ENCODE results near the gene ELAVL4.

ELAVL4 gene

DNA sequence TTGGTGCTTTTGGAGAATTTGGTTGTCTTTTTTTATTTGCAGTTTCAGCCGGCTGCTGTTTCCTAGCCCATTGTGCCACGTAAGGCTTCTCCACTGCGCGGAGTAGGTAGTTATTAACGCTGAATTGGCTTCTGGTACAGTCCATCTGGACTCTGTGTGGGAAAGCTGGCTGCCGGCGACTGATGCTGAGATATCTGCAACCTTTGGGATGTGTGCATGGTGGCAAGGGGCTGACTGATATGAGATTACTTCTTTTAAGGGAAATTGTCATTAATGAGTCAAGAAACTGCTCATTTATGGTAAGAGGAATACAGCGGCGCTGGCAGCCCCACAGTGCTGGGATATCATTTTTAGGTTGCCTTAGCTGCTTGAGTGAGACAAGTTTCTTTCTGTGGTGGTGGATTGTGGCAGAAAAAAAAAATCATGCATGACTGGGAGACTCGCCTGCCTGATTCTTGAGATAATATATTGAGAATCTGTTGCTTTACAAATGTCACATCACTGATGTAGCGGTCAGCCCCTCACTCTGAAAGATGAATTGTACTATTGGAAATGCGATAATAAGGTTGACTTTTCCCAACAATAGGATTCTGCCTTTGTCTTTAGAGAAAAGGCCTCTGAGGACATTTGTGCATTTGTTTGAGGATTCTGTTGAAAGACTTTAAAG, 2.5 kb upstream of the ELAVL4 start:
- TF ChIP-seq GATA3 (IDR thresholded peaks at IDR 0.05; ENCODE audit: low read depth, low read length) = peak; percentile 86
- TF ChIP-seq GATA2 (IDR thresholded peaks at IDR 0.05; ENCODE audit: low read depth, low read length) = peak; percentile 95

DNA sequence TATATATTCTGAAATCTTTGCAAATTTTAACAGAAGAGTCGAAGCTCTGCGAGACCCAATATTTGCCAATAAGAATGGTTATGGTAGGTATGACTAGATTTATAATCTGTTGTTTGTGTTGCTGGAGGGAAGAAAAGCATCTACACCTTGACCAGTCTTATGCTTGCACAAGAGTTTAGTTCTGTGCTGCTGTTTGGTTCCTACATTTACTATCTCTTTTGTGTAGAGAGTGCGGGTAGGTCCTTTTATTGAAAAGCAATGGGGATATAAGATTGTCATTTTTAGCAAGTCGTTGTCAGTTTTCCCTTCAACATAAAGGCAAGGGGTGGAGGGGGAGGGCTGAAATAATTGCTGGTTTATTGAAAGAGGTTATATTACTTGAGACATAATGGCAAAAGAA, 396 bp downstream of the ELAVL4 start:
- TF ChIP-seq GATA2 (IDR thresholded peaks at IDR 0.05; ENCODE audit: low read depth, low read length) (no peak), GATA3 (IDR thresholded peaks at IDR 0.05; ENCODE audit: low read depth, low read length) (no peak)

DNA sequence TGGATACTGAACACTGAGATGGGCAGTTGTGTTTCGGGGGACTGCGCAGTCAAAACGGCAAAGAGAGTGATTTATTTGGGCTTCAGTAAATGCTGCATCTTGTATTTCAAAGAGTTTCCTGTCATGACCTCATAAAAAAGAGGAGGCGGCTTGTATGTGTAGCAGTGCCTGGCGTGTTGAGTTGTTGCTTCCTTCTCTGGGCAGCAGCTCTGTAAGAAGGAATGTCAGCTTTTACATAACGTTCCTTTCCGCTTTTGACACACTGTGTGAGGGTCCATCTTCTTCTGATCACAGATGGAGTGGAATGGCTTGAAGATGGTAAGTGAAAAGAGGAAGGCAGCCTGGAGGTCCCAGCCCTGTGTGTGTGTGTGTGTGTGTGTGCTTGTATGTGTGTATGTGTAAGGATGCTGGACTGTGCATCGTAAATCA, 941 bp downstream of the ELAVL4 start:
- TF ChIP-seq GATA3 (IDR thresholded peaks at IDR 0.05; ENCODE audit: low read depth, low read length) = no peak
- no peak for TF ChIP-seq GATA2 (IDR thresholded peaks at IDR 0.05; ENCODE audit: low read depth, low read length)

DNA sequence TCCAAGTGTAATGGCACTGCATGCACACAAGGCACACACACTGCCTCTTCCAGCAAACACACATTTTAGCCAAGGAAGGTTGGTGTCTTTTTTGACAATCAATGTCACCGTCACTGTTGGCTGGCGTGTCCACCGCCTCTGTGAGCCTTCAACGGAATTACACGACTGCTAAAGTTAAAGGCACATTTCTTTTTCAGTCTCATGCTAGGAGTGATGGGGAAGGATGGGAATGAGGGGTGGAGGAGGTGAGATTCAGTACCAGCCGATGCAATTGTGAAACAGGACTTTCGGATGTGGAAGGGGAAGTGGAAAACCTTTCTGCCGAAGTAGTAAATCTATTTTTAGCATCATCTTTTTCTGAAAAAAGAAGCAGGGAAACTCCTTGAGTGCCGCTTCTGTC, 1.4 kb downstream of the ELAVL4 start:
- TF ChIP-seq GATA2 (IDR thresholded peaks at IDR 0.05; ENCODE audit: low read depth, low read length) (no peak), GATA3 (IDR thresholded peaks at IDR 0.05; ENCODE audit: low read depth, low read length) (no peak)

DNA sequence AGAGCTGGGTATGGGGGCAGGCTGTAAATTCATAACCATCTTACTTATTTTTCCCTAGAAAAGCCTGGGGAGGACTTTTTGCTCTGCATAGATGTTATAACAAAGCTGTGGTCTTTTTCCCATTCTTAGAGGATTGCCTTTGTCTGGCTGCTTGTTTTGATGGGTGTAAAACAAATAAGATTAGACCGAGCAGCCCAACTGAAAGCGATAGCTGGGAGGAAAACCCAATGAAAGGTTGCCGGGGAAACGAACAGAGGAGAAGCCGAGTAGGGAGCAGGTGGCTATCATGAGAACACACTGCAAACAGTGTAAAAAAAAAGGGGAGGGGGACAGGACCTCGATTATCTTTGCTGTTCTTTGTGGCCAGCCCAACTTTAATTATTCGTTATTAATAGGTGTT, 1.9 kb downstream of the ELAVL4 start:
- TF ChIP-seq GATA3 (IDR thresholded peaks at IDR 0.05; ENCODE audit: low read depth, low read length) (no peak), GATA2 (IDR thresholded peaks at IDR 0.05; ENCODE audit: low read depth, low read length) (no peak)

DNA sequence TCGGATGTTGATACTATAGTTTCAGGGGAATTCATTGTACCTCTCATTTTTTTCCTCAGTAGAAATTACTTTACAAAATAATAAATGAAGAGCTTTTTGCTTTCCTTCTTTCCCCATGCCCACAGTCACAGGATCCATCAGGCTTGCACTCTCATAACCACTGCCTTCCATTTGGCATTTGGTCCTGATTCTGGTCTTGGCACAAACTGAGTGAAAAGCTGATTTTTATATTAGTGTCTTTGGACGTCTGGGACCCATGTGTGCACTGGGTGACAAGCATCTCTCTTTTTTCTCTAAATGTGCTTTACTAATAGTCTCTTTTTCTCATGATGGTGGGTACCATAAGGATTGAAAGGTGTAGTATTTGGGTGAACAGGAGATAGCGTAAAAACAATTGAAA, 2.8 kb downstream of the ELAVL4 start:
- TF ChIP-seq GATA3 (IDR thresholded peaks at IDR 0.05; ENCODE audit: low read depth, low read length) = no peak

DNA sequence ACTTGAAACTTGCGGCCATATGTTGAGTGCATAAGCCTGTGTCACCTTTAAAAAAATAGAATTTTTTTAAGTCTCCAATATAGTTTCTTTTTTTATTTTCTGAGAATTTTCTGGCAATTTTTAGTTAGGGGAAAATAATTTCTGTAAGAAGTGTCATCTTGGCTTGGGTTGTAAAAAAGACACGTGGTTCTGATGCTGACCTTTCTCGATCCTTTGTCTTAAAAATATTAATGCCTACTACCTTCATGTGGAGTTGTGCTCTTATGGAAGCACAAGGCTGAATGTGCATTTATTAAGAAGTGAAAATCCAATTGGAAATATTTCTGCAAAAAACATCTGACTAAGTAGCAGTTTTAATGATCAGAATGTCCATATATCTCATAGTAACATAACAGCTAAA, 3.5 kb downstream of the ELAVL4 start:
- no peak for TF ChIP-seq GATA3 (IDR thresholded peaks at IDR 0.05; ENCODE audit: low read depth, low read length)
- no peak for TF ChIP-seq GATA2 (IDR thresholded peaks at IDR 0.05; ENCODE audit: low read depth, low read length)

DNA sequence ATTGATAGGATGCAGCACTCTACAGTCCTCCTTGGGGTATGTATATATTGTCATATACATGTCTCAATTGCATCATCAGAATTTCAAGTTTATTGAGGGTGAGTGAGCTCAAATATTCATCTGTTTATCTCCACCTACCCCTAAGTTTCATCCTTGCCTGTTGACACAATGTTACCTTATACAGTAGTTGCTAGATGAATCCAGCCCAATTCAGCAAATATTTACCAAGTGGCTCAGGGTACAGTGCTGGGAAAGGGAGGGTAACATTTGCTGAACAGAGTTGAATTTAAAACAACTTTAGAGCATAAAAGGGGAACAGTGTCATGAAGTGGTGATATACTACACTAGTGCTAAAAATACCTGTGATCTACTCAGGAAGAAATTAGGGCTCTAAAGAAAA, 14.4 kb downstream of the ELAVL4 start:
- TF ChIP-seq GATA2 (IDR thresholded peaks at IDR 0.05; ENCODE audit: low read depth, low read length) = no peak
- no peak for TF ChIP-seq GATA3 (IDR thresholded peaks at IDR 0.05; ENCODE audit: low read depth, low read length)

DNA sequence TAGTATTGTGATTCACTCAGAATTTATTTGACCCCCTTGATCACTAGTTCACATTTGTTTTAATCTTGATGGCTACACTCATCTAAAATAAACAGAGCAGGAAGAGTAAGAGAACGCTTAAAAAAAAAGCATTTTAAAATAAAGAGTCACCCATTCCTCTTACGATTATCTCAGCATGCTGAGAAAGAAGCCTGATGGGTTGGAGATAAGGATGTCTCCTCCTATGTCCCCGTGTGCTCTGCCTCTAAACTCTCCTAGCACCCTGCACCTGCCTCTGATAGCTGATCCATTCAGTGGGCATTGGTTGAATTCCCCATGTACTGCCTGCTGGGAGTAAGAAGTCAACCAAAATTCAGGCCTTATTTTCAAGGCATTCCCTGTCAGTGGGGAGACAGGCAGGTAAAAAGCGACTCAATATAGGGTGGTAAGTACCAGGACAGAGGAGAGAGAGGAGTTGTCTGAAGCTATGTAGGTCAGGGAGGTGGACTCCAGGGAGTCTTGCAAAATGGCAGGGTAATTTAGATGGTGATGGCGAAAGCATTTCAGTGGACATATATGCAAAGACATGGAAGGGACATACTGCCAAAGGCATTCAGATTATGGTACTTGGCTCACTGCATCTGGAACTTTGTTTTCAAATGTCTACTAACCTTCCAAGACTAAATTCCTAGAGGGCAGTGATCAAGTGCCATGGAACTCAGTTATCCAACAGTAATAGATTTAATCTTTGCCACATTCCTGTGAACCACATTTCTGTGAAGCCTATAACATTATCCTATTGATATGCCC, 18.4 kb downstream of the ELAVL4 start:
- no peak for TF ChIP-seq GATA3 (IDR thresholded peaks at IDR 0.05; ENCODE audit: low read depth, low read length)
- peak; percentile 52 for TF ChIP-seq GATA2 (IDR thresholded peaks at IDR 0.05; ENCODE audit: low read depth, low read length)

DNA sequence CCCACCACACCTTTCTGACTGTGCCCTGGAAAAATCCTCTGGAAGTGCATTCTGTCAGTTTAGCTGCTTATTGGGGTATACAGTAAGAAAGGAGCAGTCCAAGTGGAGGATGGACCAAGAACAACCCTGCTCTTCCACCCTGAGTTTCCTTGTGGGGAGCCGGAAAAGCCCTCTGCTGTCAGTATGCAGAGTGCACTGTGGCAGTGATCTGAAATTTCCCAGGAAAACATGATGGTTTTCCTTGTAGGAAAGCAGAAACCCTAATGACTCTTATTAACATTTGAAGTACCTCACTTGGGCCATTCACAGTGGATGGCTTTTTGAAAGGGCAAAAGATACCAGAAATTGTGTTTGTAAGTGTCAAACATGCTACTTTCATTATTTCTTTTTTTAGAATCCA, 20.5 kb downstream of the ELAVL4 start:
- TF ChIP-seq GATA2 (IDR thresholded peaks at IDR 0.05; ENCODE audit: low read depth, low read length) = no peak

DNA sequence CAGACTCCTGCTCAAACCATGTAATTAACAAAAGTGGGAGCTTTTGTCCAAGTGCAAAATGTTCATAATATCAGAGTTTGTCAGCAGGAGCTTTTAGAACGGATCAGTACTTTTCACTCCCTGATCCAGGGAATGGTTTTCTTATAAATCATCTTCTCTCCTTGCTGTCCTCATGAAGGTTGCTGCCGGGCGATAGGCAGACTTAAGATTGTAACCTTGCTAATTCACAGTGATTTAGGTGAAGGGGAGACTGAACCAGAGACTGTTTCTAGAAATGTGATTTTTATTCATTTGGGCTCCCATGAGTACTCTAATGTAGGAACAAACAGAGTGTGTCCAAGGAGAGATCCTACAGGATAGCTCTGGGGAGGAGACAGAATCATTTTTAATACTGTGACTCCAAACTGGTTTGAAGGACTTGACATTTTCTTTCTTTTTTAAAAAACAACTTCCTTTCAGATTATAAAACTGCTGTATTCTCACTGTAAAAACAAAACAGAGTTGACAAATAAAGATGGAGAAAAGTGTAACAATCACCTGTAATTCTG, 23.7 kb downstream of the ELAVL4 start:
- TF ChIP-seq GATA2 (IDR thresholded peaks at IDR 0.05; ENCODE audit: low read depth, low read length) = no peak
- TF ChIP-seq GATA3 (IDR thresholded peaks at IDR 0.05; ENCODE audit: low read depth, low read length) = no peak

DNA sequence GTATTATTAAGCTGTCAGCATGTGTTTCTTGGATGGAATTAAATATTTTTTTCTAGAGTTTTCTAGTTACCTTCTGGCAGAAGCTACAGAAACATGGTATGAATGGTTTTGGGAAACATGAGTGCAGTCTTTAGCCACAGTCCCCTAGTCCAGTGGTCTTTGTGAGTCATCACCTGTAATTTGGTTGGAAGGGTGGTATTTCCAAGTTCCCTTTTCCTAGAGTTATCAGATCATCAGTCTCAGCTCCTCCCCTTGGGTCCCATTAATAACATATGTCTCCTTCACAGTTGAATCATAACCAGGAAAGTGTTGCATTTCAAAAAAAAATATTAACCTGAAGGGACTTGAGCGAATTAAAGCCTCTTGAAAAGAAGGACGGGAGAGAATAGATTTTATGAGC, 27.0 kb downstream of the ELAVL4 start:
- no peak for TF ChIP-seq GATA2 (IDR thresholded peaks at IDR 0.05; ENCODE audit: low read depth, low read length)
- no peak for TF ChIP-seq GATA3 (IDR thresholded peaks at IDR 0.05; ENCODE audit: low read depth, low read length)

DNA sequence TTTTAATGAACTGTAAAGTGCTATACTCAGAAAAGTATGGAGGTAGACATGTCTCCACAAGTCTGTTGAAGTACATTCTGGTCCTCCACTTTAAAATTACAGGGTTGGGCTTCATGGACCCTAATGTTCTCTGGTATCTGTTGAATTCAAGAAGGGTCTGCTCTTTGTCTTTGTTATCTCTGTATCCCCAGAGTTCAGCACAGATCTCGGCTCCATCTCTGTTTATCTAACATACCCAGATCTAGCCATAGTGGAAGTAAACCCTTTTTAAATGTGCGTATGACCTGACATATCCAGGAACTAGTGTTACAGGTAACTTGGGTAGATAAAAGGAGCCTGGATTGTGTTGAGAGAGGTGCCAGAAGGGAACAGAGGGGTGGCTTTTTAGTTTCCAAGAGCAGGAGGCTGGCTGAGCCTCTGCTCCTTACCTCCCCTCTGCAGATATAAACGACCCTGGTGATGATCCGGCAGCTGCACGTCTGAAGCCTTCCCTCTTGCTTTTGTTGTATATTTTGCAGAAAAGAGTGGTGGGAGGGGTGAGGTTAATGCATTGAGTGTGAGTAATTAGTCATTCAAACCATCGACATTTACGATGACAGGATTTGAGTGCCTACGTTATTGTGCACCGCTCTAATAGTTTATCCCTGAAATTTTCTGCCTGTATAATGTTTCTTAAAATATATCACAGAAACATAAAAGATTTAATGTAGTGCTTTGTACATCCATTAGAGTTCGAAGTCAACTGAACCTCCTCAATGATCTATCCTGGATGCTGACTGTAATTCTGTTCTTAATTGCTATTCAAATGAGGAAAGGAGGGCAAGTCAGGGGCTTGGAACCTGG, 30.8 kb downstream of the ELAVL4 start:
- TF ChIP-seq GATA2 (IDR thresholded peaks at IDR 0.05; ENCODE audit: low read depth, low read length) = peak; percentile 65; the same call in 1 of the 2 replicates
- peak; percentile 74 for TF ChIP-seq GATA3 (IDR thresholded peaks at IDR 0.05; ENCODE audit: low read depth, low read length)

DNA sequence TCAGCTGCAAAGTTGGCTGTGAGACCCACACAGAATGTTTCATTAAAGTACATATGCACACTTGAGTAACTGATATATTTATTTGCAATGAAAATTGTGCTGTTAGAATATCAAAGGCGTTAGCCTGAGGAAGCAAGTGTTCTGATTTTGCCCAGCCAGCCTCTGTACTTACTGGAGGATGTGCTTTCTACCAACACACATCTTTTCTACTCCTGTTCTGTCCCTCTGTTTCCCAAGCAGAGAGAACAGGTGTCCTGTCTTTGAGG, 31.4 kb downstream of the ELAVL4 start:
- TF ChIP-seq GATA3 (IDR thresholded peaks at IDR 0.05; ENCODE audit: low read depth, low read length) (no peak), GATA2 (IDR thresholded peaks at IDR 0.05; ENCODE audit: low read depth, low read length) (no peak)

All from SH-SY5Y (cell line).